SHP77 (cell line): Measurements from ENCODE around the gene WT1.
"Not testable (repeated sequence)": the region's sequence is repeated elsewhere in the genome, so short reads cannot be mapped to it uniquely, and the experiment has no call there.

Experiments used
- DNase-seq, 2 experiments: peaks; one replicate each; lab custom pipeline; 2025; lab: John Stamatoyannopoulos, UW

The WT1 gene

DNA sequence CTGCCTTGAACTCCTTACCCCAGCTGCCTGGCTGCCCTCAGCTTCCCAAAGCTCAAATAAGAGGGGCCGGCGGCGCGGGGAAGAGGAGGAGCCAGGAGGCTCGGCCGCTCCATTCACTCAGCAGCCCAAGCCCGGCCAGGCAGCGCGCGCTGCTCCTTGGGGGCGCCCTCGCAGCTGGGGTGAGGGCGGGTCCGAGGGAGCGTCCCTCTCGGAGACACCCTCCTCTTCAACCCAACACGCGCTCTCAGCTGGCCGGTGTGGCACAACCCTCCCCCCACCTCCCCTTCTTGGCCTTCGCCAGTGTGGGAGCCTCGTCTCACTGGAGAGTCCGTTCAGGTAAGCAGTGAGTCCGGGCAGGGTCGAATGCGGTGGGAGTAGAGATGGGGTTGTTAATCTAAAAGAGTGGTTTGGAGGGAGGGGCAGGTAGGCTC is at the start of gene WT1:
WT1 (minus strand) TSS at position 29 of the 431 bp plus-strand sequence.
- no peak for DNase-seq

DNA sequence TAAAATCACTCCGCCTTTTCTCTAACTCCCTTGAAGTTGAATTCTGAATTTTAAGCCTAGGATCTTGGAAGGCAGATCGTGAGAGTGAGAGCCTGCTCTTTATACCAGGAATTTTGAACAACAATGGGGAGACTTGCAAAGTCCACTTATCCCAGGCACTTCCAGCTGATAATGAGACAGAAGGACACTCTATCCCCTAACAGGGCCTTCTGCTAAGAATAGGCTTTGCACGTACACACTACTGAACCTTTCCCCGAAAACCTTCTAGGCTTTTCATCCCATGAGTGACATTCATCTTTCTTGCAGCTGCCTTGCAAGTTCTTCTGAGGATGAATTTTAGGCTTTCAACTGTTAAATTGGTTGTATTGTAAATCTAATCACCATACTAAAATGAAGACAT is 44.0 kb upstream of the WT1 start:
- DNase-seq = no peak

DNA sequence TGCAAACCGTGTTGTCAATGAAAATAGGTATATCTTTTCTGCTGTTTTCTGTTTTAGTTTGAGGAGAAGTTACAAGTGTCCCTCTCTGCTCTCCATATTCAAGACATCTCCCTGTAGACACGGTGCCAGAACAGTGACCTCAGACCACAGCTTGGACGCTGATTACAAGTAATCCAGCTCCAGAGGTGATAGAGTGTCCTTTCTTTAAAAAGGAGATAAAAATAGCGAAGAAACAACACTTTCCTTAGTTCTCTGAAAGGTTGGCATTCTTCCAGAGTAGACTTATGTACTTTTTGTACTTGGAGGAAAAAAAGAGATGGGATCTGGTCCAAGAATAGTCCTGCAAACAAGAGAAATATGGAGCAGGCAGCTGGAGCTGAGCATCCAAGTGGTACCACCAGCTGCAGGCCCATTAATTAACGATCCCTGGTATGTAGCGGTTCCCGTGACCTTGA is 43.0 kb upstream of the WT1 start:
- DNase-seq = no peak

DNA sequence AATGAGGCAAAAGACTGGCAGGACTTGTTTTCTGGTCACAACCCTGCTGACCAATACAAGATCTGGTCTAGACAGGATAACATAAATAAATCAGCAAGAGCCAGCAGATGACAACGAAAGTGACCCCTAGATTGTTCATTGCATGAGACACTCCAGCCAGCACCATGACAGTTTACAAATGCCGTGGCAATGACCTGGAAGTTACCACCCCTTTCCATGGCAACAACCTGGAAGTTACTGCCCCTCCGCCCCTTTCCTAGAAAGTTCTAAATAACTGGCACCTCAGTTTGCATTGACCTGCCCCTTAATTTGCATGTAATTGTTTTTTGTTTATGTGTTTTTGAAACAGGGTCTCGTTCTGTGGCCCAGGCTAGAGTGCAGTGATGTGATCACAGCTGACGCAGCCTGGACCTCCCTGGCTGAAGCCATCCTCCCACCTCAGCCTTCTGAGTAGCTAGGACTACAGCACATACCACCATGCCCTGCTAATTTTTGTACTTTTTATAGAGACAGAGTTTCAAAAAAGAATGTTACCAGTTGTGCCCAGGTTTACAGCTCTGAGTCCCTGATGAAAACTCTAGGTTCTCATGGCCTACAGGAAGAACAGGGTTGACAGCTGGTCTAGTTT is 38.1 kb upstream of the WT1 start:
- no peak for DNase-seq

DNA sequence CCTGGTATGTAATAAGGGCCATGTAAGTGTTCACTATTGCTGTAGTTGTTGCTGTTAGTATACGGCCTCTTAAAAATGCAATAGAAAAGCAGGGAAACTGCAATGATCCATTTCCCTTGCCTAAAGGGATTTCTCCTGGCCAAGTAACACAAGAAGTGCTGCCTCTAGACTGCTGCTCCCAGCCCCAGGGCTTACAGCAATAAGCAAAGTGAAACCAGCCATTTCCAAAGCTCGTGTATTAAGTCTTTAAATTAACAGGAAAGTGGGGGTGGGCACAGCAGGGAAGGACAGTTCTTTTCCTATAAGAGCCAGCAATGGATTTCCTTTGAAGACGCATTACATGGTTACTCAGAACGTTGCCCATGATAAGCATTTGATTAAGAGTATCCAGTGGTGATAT is 36.9 kb upstream of the WT1 start:
- no peak for DNase-seq

DNA sequence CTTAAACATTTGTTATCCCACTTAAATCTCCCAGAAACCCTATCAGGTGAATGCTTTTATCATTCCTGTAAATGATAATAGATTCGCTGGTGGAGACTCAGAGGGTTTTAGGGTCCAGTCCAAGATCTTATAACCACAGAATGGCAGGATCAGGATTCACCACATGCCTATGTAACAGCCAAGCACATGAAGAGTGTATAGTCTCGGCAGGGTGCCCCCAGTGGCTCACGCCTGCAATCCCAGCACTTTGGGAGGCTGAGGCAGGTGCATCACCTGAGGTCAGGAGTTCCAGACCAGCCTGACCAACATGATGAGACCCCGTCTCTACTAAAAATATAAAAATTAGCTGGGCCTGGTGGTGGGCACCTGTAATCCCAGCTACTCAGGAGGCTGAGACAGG is 36.2 kb upstream of the WT1 start:
- DNase-seq = not testable (repeated sequence)

DNA sequence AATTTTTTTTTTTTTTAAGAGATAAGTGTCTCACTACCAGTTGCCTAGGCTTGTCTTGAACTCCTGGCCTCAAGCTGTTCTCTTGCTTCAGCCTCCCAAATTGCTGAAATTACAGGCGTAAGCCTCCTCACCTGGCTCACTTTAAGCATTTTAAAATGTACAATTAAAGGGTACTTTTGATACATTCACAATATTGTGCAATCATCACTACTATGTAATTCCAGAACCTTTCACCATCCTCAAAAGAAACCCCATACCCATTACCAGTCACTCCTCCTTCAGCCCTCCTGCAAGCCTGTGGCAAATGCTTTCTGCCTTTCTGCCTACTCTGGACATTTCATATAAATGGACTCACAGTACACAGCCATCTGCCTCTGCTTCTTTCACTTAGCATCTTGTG is 34.5 kb upstream of the WT1 start:
- no peak for DNase-seq

DNA sequence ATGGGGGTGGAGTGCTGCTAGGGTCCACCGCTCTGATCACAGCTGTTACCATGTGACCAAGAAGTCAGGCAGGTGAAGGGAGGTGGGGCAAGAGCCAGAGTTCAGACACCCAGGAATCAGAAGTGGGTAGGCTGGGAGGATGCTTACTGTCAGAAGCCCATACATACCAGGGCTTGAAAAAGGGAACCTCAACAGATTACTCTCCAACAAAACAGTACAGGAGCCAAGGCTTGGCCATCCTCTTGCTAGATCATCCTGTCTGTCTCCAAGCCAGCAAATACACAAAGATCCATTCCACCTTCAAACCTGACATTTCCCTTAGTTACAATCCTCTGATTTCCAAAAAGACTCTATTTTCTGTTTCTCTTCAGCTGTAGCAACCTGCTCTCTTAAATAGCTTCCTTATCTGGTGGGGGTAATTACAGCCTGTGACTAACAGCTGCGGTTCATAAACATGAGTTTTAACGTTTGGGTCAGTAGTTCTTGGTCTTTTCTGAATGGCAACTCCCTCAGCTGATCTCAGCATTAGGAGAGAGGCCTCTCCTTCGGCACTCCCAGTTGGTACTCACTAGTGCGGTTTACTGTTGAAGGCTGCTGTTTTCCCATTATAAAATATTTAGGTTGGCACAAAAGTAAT is 31.1 kb upstream of the WT1 start:
- DNase-seq = no peak

DNA sequence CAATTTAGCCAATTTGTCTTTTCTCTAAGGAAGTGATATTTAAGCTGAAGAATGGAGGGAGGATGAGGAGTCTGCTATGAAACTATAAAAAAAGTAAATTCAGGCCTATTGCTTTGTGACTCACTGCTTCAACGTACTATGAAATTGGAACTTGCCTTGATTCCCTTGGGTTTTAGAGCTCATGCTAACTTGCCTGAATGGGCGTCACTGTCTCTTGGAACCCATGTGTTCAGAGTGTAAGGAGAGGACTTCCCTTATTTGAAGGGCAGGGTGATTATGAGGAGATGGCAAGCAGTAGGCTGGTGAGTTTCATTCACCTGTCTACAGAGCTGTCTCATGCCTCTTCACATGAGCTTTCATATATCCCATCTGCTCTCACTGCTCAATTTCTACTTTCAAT is 28.7 kb upstream of the WT1 start:
- no peak for DNase-seq

DNA sequence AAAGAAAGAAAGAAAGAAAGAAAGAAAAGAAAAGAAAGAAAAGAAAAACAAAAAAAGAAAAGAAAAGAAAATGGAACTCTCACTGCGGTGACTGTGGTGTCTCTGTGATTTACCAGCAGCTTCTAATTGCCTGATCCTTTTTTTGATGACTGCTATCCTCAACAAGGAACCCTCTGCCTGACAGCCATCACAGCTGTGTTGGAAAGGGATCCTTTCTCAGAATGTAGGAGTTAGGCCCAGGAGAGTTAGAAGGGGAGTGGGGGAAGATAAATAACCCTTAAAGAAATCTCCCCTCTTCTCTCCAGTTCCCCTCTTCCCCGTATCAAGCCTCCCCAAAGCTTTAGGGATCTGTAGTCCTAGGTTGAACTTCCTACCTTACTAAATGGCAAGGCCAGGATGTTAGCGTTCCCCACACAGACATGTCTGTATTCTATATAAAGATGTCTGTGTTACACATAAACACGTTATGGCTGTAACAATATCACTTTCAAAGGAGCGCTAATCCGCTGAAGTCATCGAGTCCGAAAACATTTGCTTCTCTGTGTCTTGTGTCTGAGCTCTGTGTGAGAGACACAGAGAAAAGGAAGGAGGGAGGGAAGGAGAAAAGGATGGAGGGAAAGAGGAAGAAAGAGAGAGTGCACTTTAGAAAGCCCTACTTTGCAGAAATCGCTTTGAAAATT is 26.8 kb upstream of the WT1 start:
- DNase-seq = no peak

DNA sequence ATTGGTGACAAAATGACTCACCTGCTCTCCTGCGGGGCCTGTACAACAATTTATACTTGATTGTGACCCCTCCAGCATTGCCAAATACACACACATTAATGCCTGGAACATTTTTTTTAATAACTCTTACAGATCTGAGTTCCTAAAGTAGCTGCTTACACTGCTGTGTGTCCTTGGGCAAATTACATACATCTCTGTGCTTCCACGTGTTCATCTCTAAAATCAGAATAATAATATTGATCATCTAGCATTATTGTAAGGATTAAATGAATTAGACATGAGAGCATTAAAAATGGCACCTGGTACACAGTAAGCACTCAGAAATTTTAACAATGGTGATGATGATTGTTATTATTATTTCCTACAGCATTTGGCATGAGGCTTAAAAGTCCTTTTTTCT is 21.5 kb upstream of the WT1 start:
- no peak for DNase-seq

DNA sequence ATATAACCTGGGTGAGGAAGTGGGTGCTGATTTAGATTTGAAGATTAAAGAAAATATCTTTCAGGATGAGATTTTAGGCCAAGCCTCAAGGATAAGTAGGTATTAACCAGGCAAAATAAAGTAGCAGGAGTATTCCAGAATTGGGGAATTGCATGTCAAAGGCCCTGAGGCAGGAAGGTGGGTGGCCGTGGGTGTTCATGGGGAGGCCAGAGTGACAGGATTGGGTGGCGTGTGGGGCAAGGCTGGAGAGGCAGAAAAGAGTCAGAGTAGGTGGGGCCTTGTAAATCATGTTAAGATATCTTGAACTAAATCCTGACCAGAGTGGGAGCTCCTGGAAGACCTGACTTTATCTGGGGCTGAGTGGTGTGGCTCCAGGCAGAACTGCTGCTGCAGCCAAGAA is 19.7 kb upstream of the WT1 start:
- DNase-seq = no peak

DNA sequence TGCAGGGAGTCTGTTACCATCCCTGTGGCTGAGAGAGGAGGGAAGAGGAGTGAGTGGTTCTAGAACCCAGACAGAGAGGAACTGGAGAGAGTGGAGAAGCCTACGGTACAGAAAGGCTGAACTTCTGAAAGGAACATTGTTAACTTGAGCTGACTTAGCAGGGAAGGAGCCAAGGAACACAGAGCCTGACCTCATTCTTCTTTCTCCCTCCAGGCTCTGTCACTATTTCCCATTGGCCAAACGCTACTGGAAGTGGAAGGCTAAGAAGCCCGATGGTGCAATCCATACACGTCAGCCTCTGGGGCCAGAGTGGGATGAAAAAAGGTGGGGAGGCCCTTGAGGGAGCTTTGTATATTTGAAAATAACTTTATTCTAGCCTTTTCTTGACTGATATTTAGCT is 16.5 kb upstream of the WT1 start:
- no peak for DNase-seq

DNA sequence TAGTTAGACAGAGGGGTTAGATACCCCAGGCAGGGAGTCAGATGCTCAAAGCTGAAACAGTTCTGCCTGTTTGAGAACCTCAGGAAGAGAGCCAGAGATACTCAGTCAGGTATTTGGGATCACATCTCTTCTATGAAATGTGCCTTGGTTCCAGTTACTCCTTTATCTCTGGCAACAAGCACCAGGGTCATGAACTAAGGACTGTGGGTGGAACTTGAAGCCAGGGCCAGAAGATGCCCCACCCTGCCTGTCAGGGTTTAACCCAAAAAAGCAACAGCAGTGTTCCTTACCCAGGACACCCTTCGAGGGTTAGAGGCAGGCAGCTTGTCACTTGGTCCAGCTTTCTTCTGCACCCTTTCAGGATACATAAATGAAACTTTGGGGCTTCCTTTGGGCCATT is 15.0 kb upstream of the WT1 start:
- DNase-seq = no peak

DNA sequence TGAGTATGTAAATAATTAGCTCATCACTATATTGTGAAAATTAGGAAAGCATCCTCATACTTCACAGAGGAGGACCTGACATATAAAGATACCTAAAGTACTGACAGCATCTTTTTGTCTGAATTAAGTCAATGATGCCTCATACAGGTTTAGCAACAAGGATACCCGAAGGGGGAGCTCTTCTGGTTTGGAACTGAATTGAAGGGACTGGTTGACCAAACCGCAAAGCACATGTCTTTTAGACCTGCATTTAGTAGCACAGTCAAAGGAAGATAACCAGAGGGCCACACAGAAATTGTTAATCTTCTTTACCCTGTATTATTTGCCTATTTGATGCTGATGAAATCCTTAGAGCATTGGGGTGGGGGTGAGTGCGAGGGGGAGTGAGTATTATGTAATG is 12.9 kb upstream of the WT1 start:
- no peak for DNase-seq

DNA sequence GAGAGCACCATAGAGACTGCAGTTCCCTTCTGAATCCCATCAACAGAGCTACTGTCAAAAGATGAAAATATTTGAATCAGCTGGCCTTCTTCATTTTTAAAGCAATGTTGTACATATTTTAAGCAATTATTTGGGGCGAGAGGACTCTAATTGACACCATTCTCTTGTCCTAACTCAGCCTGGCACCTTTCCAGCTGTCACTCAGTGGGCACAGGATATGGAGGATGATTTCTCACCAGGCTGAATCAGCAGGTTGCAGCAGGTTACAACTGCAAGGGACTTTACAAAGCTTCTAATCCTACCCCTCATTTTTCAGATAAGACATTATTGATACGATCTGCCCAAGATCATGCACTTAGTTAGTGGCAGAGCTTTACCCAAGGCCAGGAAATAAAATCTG is 11.9 kb upstream of the WT1 start:
- no peak for DNase-seq

DNA sequence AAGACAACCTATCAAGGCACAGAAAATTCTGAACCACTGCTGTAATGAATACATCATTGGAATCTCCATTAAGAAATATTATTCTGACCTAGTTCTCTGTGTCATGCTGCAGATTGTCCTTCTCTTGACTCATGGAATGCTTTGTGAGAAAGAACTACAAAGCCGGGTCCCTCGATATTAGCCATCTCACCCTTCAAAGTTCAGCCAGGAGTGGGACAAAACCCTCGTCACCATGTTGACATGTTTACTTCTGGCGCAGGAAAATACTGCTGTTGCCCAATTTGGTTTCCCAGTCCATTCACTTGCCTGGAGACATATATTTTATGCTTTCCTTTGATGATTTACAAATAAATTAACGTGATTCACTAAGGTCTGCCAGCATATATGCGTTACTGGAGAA is 10.9 kb upstream of the WT1 start:
- no peak for DNase-seq

DNA sequence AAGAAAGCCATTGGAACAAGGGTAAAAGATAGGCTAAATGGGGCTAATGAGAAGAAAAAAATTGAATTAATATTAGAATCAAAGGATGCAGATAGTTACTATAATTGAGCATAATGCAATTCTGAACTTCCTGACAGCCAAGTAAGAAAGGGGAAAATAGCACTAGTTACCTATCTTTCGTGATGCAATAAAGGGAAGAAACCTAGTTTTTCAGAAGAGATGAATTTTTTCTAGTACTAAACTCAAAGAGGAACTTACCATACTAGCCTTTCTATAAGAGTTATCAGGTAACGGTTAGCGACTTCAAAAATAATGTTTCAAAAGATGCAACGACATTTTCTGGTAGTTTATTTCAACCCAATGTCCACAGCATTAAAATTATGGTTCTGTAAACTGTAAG is 8.8 kb upstream of the WT1 start:
- no peak for DNase-seq

DNA sequence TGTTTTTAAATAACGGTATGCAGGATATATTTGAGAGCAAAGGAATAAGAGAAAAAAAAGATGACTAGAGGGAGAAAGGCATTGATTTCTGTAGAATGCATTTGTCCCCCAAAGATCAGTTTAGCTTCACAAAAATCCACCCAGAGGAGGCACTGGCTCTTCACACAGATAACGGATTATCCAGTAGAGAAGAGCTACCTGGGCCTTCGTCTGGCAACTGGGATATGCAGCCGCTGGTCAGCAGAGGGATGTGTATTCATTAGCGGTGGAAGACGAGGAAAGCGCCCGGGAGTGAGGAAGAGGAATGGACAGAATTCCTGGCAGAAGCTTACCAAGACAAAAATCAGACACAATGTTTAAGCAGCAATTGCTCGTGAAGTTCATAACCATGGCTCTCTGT is 5.6 kb upstream of the WT1 start:
- no peak for DNase-seq

DNA sequence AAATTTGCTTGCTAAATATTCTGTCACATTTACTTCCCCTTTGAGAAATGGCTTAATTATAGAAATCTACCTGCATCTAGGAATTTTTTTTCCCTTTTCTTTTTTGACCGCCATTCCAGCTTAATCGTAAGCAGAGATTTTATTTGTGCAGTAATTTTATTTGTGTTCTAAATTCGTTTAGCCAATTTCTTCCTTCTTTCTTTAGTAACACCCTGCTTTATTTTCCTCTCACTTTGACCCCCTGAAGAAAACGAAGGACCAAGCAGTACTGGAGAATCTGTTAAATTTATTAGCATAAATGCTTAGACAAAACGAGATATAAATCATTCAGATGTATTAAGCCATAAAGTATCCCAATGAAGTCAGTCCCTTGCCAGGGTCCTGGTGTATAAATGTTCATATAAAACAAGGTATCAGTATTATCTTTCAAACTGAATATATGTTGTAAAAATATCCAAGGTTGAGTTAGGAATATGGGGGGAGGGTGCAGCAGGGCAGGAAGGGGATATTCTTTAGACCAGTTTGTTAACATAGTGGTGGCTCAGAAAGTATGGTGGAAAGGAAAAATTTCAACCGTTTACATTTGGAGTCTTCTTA is 5.1 kb upstream of the WT1 start:
- DNase-seq = no peak

DNA sequence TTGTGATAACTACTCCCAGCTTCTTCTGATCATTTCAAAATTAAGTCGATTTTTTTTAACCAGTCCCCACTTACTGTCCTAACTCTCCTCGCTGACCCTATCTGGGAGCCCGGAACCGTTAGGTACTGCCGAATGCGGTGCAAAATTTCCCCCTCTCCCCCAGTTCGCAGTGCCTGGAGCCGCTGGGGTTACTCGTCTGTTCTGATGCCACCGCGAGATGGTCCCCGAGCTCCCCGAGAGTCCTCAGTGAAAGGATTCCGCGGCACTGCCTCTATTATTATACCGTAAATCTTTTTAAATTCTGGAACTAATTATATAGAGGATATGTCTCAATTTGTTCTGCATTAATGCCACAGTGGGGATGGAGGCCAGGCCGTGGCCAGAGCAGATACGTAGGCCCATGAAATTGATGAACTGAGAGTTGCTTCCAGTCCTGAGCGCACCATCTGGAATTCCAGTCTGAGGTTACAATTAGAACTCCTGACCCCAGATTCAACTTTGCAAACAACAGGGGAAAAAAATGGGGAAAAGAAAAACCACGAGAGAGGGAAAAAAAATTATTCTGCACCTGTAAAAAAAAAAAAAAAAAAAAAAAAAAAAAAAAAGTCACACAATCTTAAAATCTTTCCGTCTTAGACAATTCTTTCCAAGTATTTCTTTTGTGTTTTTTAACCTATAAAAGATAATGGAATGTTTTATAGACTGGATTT is 4.3 kb upstream of the WT1 start:
- no peak for DNase-seq

DNA sequence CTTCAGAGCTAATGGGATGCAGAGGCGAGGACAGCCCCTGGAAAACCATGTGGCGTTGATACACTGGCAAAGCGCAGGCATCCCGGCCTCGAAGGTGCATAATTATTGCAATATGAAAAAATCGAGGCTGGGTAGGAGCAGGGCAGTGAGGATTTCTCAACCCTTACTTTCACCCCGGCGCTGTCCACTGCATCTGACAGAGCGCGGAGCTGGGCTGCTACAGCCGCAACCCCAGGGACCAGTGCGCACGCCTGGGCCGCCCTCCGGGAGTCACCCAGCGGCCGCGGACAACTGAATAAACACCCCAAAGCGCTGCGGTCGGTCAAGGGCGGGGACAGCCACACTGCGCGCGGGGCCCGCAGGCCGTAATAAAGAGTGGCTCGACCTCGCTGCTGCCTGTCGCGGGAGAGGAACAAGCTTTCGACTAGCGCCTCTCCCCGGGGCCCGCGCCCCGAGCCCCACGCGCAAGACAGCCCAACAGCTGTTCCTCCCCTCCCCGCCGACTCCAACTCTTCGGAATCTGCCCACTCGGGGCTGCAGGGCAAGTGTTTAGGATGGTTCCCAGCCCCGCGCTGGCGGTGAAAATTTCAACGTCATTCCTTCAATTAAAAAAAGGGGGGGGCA is 3.6 kb upstream of the WT1 start:
- DNase-seq = no peak
